ENCODE measurements around the gene TAOK3. TPM values are rescaled to one million over a fixed set of nuclear protein-coding genes. Genes with fewer than 3 reads are reported as not detected.

TAOK3 gene
- total and polyA plus RNA-seq, 10 of the 15 experiments (the other 5 are each of a cell fraction or from before 2014, with no cell fraction given) = 41.3 to 131 (median 57.8) TPM

- RAD21 ChIA-PET (ENCODE audit: unreplicated experiment) = interaction anchor here (0.8 to 1.6 kb wide), 6 partner anchors 10 to 185 kb away, joined by 3 to 12 read pairs (median 4); no protein-coding TSS in a partner anchor
Measured at GRCh38 chr12:118368821-118369220, 3.9 kb downstream of the TAOK3 start.

GRCh38 chr12:118361889-118362288 is 10.8 kb downstream of the TAOK3 start:
- no peak overlapping the region for H3K4me2 ChIP-seq (ENCODE audit: control insufficient read depth, insufficient read depth)
- H2AFZ ChIP-seq (ENCODE audit: control insufficient read depth, low read depth, low read length) = no peak overlapping the region
- no peak for TF ChIP-seq SP1 (IDR thresholded peaks at IDR 0.05; ENCODE audit: low read depth, low read length)
- no peak for TF ChIP-seq TCF3 (IDR thresholded peaks at IDR 0.05; ENCODE audit: borderline replicate concordance, insufficient read depth, low read depth, low read length)
- no peak for TF ChIP-seq YY1 (IDR thresholded peaks at IDR 0.05; ENCODE audit: low read depth, low read length)
- TF ChIP-seq CHD1 (IDR thresholded peaks at IDR 0.05; ENCODE audit: low read depth, low read length) = no peak
- TF ChIP-seq RAD51 (IDR thresholded peaks at IDR 0.05) = no peak
- TF ChIP-seq E4F1 (IDR thresholded peaks at IDR 0.05; ENCODE audit: borderline replicate concordance, partially characterized antibody) = no peak
- no peak for TF ChIP-seq PAX8 (IDR thresholded peaks at IDR 0.05)
- CTCF ChIA-PET = no interaction called here
- intact Hi-C loops (cut with micrococcal nuclease; ENCODE audit: unreplicated experiment) = no loop called here
- FAIRE-seq = no peak
- no peak for ATAC-seq
- H3K4me1 ChIP-seq (ENCODE audit: control insufficient read depth, insufficient read depth, low read length) = no peaks in the 10 kb centered on the region
- in situ Hi-C loops (cut with MboI) = no loop called here
- no peak overlapping the region for H3K4me3 ChIP-seq
- WGBS (ENCODE audit: insufficient coverage, insufficient replicate concordance, low lambda C conversion rate, missing lambda C conversion rate) = 85% methylated on average over 4 of the region's 4 CpGs
- H3K9me3 ChIP-seq (replicated peaks; ENCODE audit: control insufficient read depth, insufficient read depth, low read length) = no peaks in the 10 kb centered on the region
- no peaks in the 10 kb centered on the region for H3K36me3 ChIP-seq (ENCODE audit: control insufficient read depth in 2 of 2, insufficient read depth in 2 of 2, low read length in 1 of 2)
- H4K20me1 ChIP-seq (ENCODE audit: control insufficient read depth, insufficient read depth) = no peaks in the 10 kb centered on the region; the same call in 1 of the 2 replicates
- H3K27me3 ChIP-seq (replicated peaks in 1 of 2; ENCODE audit: control insufficient read depth in 2 of 2, insufficient read depth in 2 of 2, low read length in 1 of 2) = no peaks in the 10 kb centered on the region
- POLR2A ChIA-PET = no interaction called here
- BruUV-seq (replicated peaks) = no TSS peak
- H3K79me2 ChIP-seq (ENCODE audit: control insufficient read depth, insufficient read depth, low read length) = peaks cover 30% of the 10 kb centered on the region
- no peak overlapping the region for H3K9ac ChIP-seq (ENCODE audit: control insufficient read depth, insufficient read depth, low read length)
- no peak for DNase-seq (ENCODE audit: low read depth, low spot score)
- SMC1A ChIA-PET (ENCODE audit: uncharacterized antibody, unreplicated experiment) = interaction anchor here (1.2 kb wide), 1 partner anchor 52 kb away, joined by 3 read pairs; no protein-coding TSS in a partner anchor
- RAD21 ChIA-PET (ENCODE audit: unreplicated experiment) = no interaction called here
- no peak overlapping the region for H3K27ac ChIP-seq (ENCODE audit: control insufficient read depth, insufficient read depth)

More at GRCh38 chr12:118368821-118369220, 3.9 kb downstream of the TAOK3 start:
- no peak overlapping the region for H3K9ac ChIP-seq (ENCODE audit: control insufficient read depth, insufficient read depth, low read length)
- no peaks in the 10 kb centered on the region for H3K9me3 ChIP-seq (replicated peaks; ENCODE audit: control insufficient read depth, insufficient read depth, low read length)
- H3K27me3 ChIP-seq (replicated peaks in 1 of 2; ENCODE audit: control insufficient read depth in 2 of 2, insufficient read depth in 2 of 2, low read length in 1 of 2) = no peaks in the 10 kb centered on the region
- no peak for FAIRE-seq
- CTCF ChIA-PET = interaction anchor here (1.2 to 3.9 kb wide), 6 partner anchors 8 to 187 kb away, joined by 4 to 46 read pairs (median 13); partner anchors contain the start of gene SUDS3
- no peak overlapping the region for H2AFZ ChIP-seq (ENCODE audit: control insufficient read depth, low read depth, low read length)
- POLR2A ChIA-PET = interaction anchor here (1.0 to 3.0 kb wide), 2 partner anchors 10 to 12 kb away, joined by 3 to 13 read pairs; no protein-coding TSS in a partner anchor
- ATAC-seq = no peak
- H3K4me1 ChIP-seq (ENCODE audit: control insufficient read depth, insufficient read depth, low read length) = peaks cover 3% of the 10 kb centered on the region; the same call in 1 of the 2 replicates
- no peak overlapping the region for H3K4me3 ChIP-seq
- H3K79me2 ChIP-seq (ENCODE audit: control insufficient read depth, insufficient read depth, low read length) = peaks cover 35% of the 10 kb centered on the region
- in situ Hi-C loops (cut with MboI) = no loop called here
- SMC1A ChIA-PET (ENCODE audit: uncharacterized antibody, unreplicated experiment) = interaction anchor here (0.9 to 5.5 kb wide), 8 partner anchors 13 to 247 kb away, joined by 3 to 98 read pairs (median 4); no protein-coding TSS in a partner anchor
- DNase-seq (ENCODE audit: low read depth, low spot score) = no peak
- H3K4me2 ChIP-seq (ENCODE audit: control insufficient read depth, insufficient read depth) = no peak overlapping the region
- 90% methylated on average over 4 of the region's 4 CpGs for WGBS (ENCODE audit: insufficient coverage, insufficient replicate concordance, low lambda C conversion rate, missing lambda C conversion rate)
- intact Hi-C loops (cut with micrococcal nuclease; ENCODE audit: unreplicated experiment) = no loop called here
- TF ChIP-seq SUZ12 (IDR thresholded peaks at IDR 0.05; ENCODE audit: unreplicated experiment) (no peak), SREBF2 (IDR thresholded peaks at IDR 0.05; ENCODE audit: low read length) (no peak), NFYB (IDR thresholded peaks at IDR 0.05; ENCODE audit: insufficient read depth, low read depth, low read length) (no peak)
- no peaks in the 10 kb centered on the region for H4K20me1 ChIP-seq (ENCODE audit: control insufficient read depth, insufficient read depth)
- BruUV-seq (replicated peaks) = no TSS peak
- no peaks in the 10 kb centered on the region for H3K36me3 ChIP-seq (ENCODE audit: control insufficient read depth in 2 of 2, insufficient read depth in 2 of 2, low read length in 1 of 2)
- no peak overlapping the region for H3K27ac ChIP-seq (ENCODE audit: control insufficient read depth, insufficient read depth)
